Activated CD4-positive, alpha-beta memory T cell treated with anti-CD3 and anti-CD28 coated beads for 36 hours (primary cell): ENCODE data around the gene PAX9. TPM values are rescaled to one million over a fixed set of nuclear protein-coding genes. Genes with fewer than 3 reads are reported as not detected.

Source experiments
- CTCF ChIA-PET: fragments of 350-600 bp; sonication (Branson Sonifier 250); formaldehyde crosslinking; loops from one replicate; lab custom pipeline; 2021; ENCODE audit warnings: antibody characterized with exemption, inconsistent platforms; lab: Charles Lee
- POLR2A ChIA-PET: fragments of 350-600 bp; sonication (Branson Sonifier 250); formaldehyde crosslinking; loops from one replicate; lab custom pipeline; 2021; ENCODE audit warnings: antibody characterized with exemption; lab: Charles Lee
- DNase-seq: peaks from one replicate; pipeline ENCODE4 v3.0.0-alpha.2; 2020
- H3K27ac Mint-ChIP-seq: one replicate; pipeline ENCODE4 v1.8.0; 2021; ENCODE audit warnings: mixed read lengths
- H3K27me3 Mint-ChIP-seq: one replicate; pipeline ENCODE4 v1.8.0; 2021; ENCODE audit warnings: mixed read lengths
- H3K36me3 Mint-ChIP-seq: one replicate; pipeline ENCODE4 v1.8.0; 2021; ENCODE audit warnings: mixed read lengths
- H3K4me1 Mint-ChIP-seq: one replicate; pipeline ENCODE4 v1.8.0; 2021; ENCODE audit warnings: low read depth, mixed read lengths
- H3K4me3 Mint-ChIP-seq: one replicate; pipeline ENCODE4 v1.8.0; 2021; ENCODE audit warnings: mild to moderate bottlenecking, mixed read lengths
- H3K9me3 Mint-ChIP-seq: one replicate; pipeline ENCODE4 v1.8.0; 2021; ENCODE audit warnings: mixed read lengths
- intact Hi-C: fragments of 100-400 bp; cut with micrococcal nuclease; formaldehyde crosslinking; loops from one replicate; pipeline ENCODE4 v1.15.1; 2023
- total RNA-seq, 2 experiments: library from RNA; stranded (reverse); gene quantifications; one replicate each; pipeline ENCODE4 v1.2.3, GENCODE V29; 2021

The PAX9 gene
- total RNA-seq = not detected

- peak; percentile 73 for DNase-seq
- no peaks in the 10 kb centered on the region for H3K9me3 Mint-ChIP-seq
- ChIA-PET CTCF (no interaction called here), POLR2A (no interaction called here)
- H3K27ac Mint-ChIP-seq = no peak within 1 kb of the TSS
- intact Hi-C loops = loop anchor here (2.0 kb wide), 3 partner anchors 77 to 281 kb away; partner anchors contain the start of gene NKX2-1
- H3K27me3 Mint-ChIP-seq = peaks cover 78% of the 10 kb centered on the region
- H3K4me1 Mint-ChIP-seq = peaks cover 49% of the 10 kb centered on the region
- no peak within 1 kb of the TSS for H3K4me3 Mint-ChIP-seq
- H3K36me3 Mint-ChIP-seq = peaks cover 3% of the 10 kb centered on the region
Measured at GRCh38 chr14:36661506-36662257, at the start of gene PAX9. Gene PAX9 (plus strand): TSS chr14:36661860. CDS start chr14:36662090, 230 bp downstream.

GRCh38 chr14:36617824-36618223, 43.8 kb upstream of the PAX9 start:
- Mint-ChIP-seq H3K36me3 (no peaks in the 10 kb centered on the region), H3K9me3 (peaks cover 8% of the 10 kb centered on the region), H3K27ac (no peak overlapping the region), H3K4me3 (no peak overlapping the region), H3K27me3 (no peaks in the 10 kb centered on the region), H3K4me1 (no peaks in the 10 kb centered on the region)
- intact Hi-C loops = no loop called here
- ChIA-PET POLR2A (no interaction called here), CTCF (no interaction called here)
- no peak for DNase-seq

- H3K9me3 Mint-ChIP-seq = peaks cover 8% of the 10 kb centered on the region
- no peaks in the 10 kb centered on the region for H3K4me1 Mint-ChIP-seq
- ChIA-PET CTCF (no interaction called here), POLR2A (no interaction called here)
- no peak overlapping the region for H3K27ac Mint-ChIP-seq
- no peak for DNase-seq
- no peak overlapping the region for H3K4me3 Mint-ChIP-seq
- intact Hi-C loops = no loop called here
- H3K36me3 Mint-ChIP-seq = no peaks in the 10 kb centered on the region
- no peaks in the 10 kb centered on the region for H3K27me3 Mint-ChIP-seq
Measured at GRCh38 chr14:36618641-36619040, 43.0 kb upstream of the PAX9 start.

GRCh38 chr14:36619131-36619530, 42.5 kb upstream of the PAX9 start:
- Mint-ChIP-seq H3K27ac (no peak overlapping the region), H3K27me3 (no peaks in the 10 kb centered on the region), H3K9me3 (peaks cover 8% of the 10 kb centered on the region), H3K4me3 (no peak overlapping the region), H3K4me1 (no peaks in the 10 kb centered on the region), H3K36me3 (no peaks in the 10 kb centered on the region)
- ChIA-PET CTCF (no interaction called here), POLR2A (no interaction called here)
- intact Hi-C loops = no loop called here
- DNase-seq = no peak

- CTCF ChIA-PET = no interaction called here
- no peak for DNase-seq
- H3K27me3 Mint-ChIP-seq = no peaks in the 10 kb centered on the region
- no peak overlapping the region for H3K4me3 Mint-ChIP-seq
- intact Hi-C loops = no loop called here
- no peak overlapping the region for H3K27ac Mint-ChIP-seq
- peaks cover 8% of the 10 kb centered on the region for H3K9me3 Mint-ChIP-seq
- no peaks in the 10 kb centered on the region for H3K36me3 Mint-ChIP-seq
- POLR2A ChIA-PET = no interaction called here
- no peaks in the 10 kb centered on the region for H3K4me1 Mint-ChIP-seq
Measured at GRCh38 chr14:36619853-36620252, 41.8 kb upstream of the PAX9 start.

GRCh38 chr14:36625014-36625413, 36.6 kb upstream of the PAX9 start:
- Mint-ChIP-seq H3K27me3 (peaks cover 11% of the 10 kb centered on the region), H3K36me3 (no peaks in the 10 kb centered on the region), H3K4me3 (no peak overlapping the region), H3K27ac (no peak overlapping the region), H3K9me3 (peaks cover 8% of the 10 kb centered on the region), H3K4me1 (no peaks in the 10 kb centered on the region)
- no peak for DNase-seq
- intact Hi-C loops = no loop called here
- CTCF ChIA-PET = interaction anchor here (1.6 kb wide), 1 partner anchor 20 kb away, joined by 7 read pairs; no protein-coding TSS in a partner anchor
- POLR2A ChIA-PET = no interaction called here

GRCh38 chr14:36625436-36625835, 36.2 kb upstream of the PAX9 start:
- Mint-ChIP-seq H3K36me3 (no peaks in the 10 kb centered on the region), H3K4me3 (no peak overlapping the region), H3K27ac (no peak overlapping the region), H3K4me1 (no peaks in the 10 kb centered on the region), H3K27me3 (peaks cover 11% of the 10 kb centered on the region), H3K9me3 (peaks cover 4% of the 10 kb centered on the region)
- DNase-seq = no peak
- intact Hi-C loops = no loop called here
- ChIA-PET CTCF (interaction anchor here (1.6 kb wide), 1 partner anchor 21 kb away, joined by 7 read pairs; no protein-coding TSS in a partner anchor), POLR2A (no interaction called here)

GRCh38 chr14:36626151-36626550, 35.5 kb upstream of the PAX9 start:
- CTCF ChIA-PET = no interaction called here
- DNase-seq = no peak
- no peaks in the 10 kb centered on the region for H3K36me3 Mint-ChIP-seq
- H3K27ac Mint-ChIP-seq = no peak overlapping the region
- no peak overlapping the region for H3K4me3 Mint-ChIP-seq
- intact Hi-C loops = no loop called here
- H3K9me3 Mint-ChIP-seq = no peaks in the 10 kb centered on the region
- peaks cover 16% of the 10 kb centered on the region for H3K27me3 Mint-ChIP-seq
- POLR2A ChIA-PET = no interaction called here
- H3K4me1 Mint-ChIP-seq = no peaks in the 10 kb centered on the region

- Mint-ChIP-seq H3K36me3 (no peaks in the 10 kb centered on the region), H3K9me3 (no peaks in the 10 kb centered on the region), H3K27me3 (peaks cover 18% of the 10 kb centered on the region), H3K27ac (no peak overlapping the region), H3K4me1 (no peaks in the 10 kb centered on the region), H3K4me3 (no peak overlapping the region)
- ChIA-PET POLR2A (no interaction called here), CTCF (no interaction called here)
- intact Hi-C loops = no loop called here
- no peak for DNase-seq
Measured at GRCh38 chr14:36627981-36628380, 33.7 kb upstream of the PAX9 start.

- no peak overlapping the region for H3K4me3 Mint-ChIP-seq
- no peak overlapping the region for H3K27ac Mint-ChIP-seq
- intact Hi-C loops = no loop called here
- H3K36me3 Mint-ChIP-seq = no peaks in the 10 kb centered on the region
- no peak for DNase-seq
- CTCF ChIA-PET = no interaction called here
- no peaks in the 10 kb centered on the region for H3K4me1 Mint-ChIP-seq
- POLR2A ChIA-PET = no interaction called here
- H3K9me3 Mint-ChIP-seq = peaks cover 2% of the 10 kb centered on the region
- H3K27me3 Mint-ChIP-seq = peaks cover 9% of the 10 kb centered on the region
Measured at GRCh38 chr14:36633580-36633979, 28.1 kb upstream of the PAX9 start.

- ChIA-PET CTCF (interaction anchor here (1.6 kb wide), 1 partner anchor 10 kb away, joined by 4 read pairs; no protein-coding TSS in a partner anchor), POLR2A (no interaction called here)
- no peak overlapping the region for H3K4me3 Mint-ChIP-seq
- no peak overlapping the region for H3K27ac Mint-ChIP-seq
- no peak for DNase-seq
- intact Hi-C loops = no loop called here
- no peaks in the 10 kb centered on the region for H3K9me3 Mint-ChIP-seq
- H3K36me3 Mint-ChIP-seq = no peaks in the 10 kb centered on the region
- H3K27me3 Mint-ChIP-seq = peaks cover 47% of the 10 kb centered on the region
- no peaks in the 10 kb centered on the region for H3K4me1 Mint-ChIP-seq
Measured at GRCh38 chr14:36646664-36647416, 14.8 kb upstream of the PAX9 start.

- no peak overlapping the region for H3K27ac Mint-ChIP-seq
- H3K4me3 Mint-ChIP-seq = no peak overlapping the region
- DNase-seq = no peak
- no peaks in the 10 kb centered on the region for H3K9me3 Mint-ChIP-seq
- CTCF ChIA-PET = no interaction called here
- peaks cover 50% of the 10 kb centered on the region for H3K27me3 Mint-ChIP-seq
- no peaks in the 10 kb centered on the region for H3K4me1 Mint-ChIP-seq
- POLR2A ChIA-PET = no interaction called here
- H3K36me3 Mint-ChIP-seq = no peaks in the 10 kb centered on the region
- intact Hi-C loops = no loop called here
Measured at GRCh38 chr14:36647417-36647823, 14.2 kb upstream of the PAX9 start.
